SH-SY5Y (cell line): ENCODE data around the gene C1QTNF7.

Source experiments
- GATA2 ChIP-seq: IDR thresholded peaks from 2 replicates; pipeline ENCODE4 v1.6.1; 2011; ENCODE audit warnings: mild to moderate bottlenecking, low read depth, low read length
- GATA3 ChIP-seq: IDR thresholded peaks from 2 replicates; pipeline ENCODE4 v1.6.1; 2011; ENCODE audit warnings: low read depth, mild to moderate bottlenecking, low read length, moderate library complexity

GRCh38 chr4:15412461-15412860, 15.4 kb upstream of the C1QTNF7 start:
- TF ChIP-seq GATA2 (no peak), GATA3 (no peak)
